GM19328 (cell line): ENCODE measurements around the gene RRP36.
"Not testable (repeated sequence)": the region's sequence is repeated elsewhere in the genome, so short reads cannot be mapped to it uniquely, and the experiment has no call there.

Experiments
- ATAC-seq: cut with Tn5 transposase; IDR thresholded peaks from one replicate; pipeline ENCODE4 v1.9.1; 2021; ENCODE audit warnings: mild to moderate bottlenecking, moderate library complexity; ENCODE audit not compliant: unreplicated experiment

RRP36 gene

GRCh38 chr6:43036712-43037111, 15.3 kb downstream of the RRP36 start:
- ATAC-seq = no peak

DNA sequence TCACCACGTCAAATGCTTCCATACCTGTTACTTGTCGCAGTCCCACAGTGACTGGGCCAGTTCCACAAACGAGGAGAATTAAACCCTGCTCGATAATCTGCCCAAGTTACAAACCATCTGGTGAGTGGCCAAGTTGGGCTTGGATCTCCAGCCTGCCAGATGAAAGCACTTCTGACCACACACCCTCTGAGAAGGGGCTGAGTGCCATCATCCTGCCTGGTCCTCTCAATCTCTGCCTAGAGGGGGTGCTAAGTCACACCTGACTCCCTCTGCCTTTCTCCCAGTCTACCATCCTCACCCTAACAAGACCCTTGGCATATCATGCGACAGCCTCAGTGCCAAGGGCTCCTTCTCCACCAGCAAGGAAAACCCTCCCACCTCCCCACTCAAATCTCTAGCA, 15.8 kb downstream of the RRP36 start:
- no peak for ATAC-seq

- ATAC-seq = no peak
These were observed 16.3 kb downstream of the RRP36 start for GRCh38 chr6:43037706-43038105.

GRCh38 chr6:43038727-43039126, 17.3 kb downstream of the RRP36 start:
- ATAC-seq = no peak

DNA sequence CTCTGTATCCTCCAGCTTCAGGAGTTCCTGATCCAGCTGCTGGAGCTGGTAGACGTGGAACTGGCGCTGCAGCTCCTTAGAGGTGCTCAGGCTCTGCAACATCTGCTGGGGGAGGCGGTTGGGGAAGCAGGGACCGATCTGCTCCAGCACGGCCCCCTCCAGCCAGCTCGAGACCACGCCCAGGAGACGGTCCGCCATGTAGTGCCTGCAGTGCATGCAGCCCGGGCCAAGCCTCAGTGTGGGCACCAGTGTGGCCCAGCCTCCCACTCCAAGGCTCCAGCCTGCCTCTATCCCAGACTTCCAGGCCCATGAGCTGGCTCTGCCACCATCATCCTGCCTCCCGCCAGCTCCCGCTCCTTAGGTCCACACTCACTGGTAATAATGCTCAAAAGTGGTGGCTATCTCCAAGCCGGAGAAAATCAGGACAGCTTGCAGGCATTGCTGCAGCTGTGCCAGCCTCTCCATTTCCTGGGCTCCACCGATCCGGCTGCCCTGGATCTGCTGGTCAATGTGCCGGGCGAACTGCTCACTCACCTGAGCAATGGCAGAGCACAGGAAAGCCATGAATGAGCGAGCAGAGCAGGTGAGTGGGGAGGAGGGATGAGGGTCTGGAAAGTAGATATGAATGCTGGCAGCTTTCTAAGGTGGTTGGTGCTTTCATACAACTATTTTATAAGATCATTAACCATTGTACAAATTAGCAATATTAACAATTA, 19.3 kb downstream of the RRP36 start:
- ATAC-seq = no peak

DNA sequence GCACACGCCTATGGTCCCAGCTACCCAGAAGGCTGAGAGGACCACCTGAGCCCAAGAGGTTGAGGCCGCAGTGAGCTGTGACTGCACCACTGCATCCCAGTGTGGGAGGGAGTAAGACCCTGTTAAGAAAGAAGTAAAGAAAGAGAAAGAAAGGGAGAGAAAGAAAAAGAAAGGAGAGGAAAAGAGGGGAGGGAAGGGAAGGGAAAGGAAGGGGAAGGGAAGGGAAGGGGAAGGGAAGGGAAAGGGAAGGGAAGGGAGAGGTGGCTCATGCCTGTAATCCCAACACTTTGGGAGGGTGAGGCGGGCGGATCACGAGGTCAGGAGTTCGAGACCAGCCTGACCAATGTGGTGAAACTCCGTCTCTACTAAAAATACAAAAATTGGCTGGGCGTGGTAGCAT, 20.1 kb downstream of the RRP36 start:
- ATAC-seq = not testable (repeated sequence)

GRCh38 chr6:43043310-43043709, 21.9 kb downstream of the RRP36 start:
- ATAC-seq = no peak

DNA sequence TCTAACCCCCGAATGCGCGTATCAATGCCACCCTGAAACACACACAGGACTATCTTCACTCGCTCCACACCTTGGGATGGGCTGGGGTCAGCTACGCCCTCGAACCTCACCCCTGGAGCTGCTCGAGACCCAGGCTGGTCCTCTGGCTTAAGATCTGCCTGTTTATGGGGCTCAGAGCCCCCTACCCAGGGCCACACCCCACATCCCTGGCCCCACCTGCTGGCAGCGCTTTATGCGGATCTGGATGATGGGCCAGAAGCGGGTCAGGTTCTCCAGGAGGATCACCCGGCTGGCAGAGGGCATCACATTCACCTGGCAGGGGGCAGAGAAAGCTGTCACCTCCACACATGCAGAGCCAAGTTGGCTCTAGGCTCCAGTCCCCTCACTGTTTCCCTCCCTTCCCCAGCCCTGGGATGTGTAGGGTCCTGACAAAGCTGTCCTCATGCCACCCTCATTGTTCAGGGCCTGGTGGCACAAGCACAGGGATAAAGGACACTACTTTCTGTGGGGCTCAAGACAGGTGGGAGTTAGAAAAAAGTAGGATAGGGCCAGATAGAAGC, 24.0 kb downstream of the RRP36 start:
- ATAC-seq = no peak

DNA sequence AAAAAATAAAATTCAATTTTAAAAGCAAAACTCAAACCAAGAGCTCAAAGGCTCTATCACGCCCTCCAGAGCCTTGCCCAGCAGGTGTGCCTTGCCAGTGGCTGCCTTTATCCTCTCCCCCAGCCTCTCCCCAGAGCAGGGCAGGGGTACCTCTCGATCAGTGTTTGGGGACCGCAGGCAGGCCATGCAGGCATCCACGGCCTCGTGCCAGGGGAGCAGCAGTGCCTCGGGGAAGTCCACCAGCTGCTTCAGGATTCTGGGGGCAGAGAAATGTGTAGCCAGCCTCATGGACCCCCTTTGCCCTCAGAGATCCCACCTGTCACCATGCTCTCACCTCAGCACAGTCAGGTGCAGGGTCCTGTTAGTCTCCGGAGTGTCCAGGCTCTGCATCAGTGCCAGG, 26.6 kb downstream of the RRP36 start:
- ATAC-seq = no peak

DNA sequence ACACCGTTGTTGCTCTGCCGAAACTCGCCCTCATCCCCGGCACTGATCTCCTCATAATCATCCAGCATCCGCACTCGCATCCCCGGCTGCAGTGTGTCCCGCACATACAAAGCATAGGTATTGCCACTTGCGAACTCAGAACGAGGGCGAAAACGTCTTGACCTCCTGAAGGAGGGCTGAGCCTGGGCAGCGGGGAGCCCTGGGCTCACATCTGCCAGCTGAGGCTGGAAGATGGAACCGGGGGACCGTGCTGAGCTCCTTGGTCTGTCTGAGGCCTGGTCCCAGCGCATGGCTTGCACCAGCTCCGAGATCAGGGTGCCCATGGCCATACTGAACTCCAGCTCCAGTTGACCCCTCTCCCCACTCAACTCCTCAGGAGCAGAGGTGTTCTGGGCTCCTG, 29.6 kb downstream of the RRP36 start:
- no peak for ATAC-seq

DNA sequence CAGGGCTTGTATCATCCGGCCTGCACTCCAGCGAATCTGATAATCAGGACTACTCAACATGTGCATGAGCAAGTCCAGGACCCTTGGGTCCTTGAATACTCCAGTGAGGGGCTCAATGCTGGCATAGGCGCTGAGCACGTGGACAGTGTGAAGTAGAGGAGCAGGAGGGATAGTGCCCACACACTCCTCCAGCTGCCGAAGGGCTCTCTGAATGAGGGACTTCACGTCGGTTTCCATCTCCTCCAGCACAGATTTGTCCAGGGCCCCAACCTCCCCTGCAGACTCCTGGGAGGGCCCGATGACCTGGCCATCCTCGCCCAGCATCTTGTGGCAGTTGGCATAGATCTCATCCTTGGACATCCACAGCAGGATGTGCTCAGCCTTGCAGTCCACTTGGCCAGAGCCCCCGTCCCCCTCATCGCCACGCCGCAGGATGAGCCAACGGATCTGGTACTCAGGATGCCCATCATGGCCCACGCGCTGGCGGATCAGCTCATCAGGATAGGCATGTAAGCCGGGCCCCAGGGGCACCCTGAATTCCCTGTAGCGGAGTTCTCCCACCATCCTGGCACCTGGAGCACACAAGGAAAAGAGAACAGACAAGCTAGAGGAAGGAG, 30.9 kb downstream of the RRP36 start:
- no peak for ATAC-seq

- ATAC-seq = no peak
These were observed 31.6 kb downstream of the RRP36 start for GRCh38 chr6:43052842-43053544.

DNA sequence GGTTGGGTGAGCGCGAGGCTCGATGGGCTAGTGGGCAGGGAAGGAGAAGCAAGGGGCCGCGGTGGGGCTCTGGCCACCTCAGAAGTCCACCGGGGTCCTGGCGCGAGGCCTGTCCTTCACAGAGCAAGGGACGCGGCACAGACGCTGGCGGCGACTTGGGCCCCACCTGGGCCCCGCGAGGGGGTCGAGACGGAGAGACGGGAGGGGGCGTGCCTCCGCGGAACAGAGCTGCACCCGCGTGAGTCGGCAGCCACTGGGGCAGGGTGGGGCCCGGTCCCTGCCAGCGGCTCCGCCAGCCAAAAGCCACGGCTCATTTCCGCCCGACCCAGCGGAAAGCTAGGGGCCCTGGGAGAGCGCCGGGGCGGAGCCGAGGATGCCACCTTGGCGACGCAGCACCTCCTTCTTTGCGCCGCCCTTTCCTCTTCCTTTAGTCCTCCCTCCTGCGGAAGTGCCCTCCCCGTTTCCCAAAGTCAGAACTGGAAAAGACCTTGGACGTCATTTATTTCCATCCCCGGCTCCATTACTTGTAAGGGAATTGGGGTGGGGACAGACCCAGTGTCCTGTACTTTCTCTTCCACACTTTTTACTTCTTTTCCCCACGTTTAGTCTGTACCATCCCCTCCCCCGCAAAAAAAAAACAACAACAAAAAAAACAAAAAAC, 32.3 kb downstream of the RRP36 start, which contains the start of gene CUL7:
Gene CUL7 (minus strand): TSS at position 307 of the 661 bp plus-strand sequence. CDS start 1,063 bp downstream, outside the sequence.
- peak; percentile 91 for ATAC-seq

- ATAC-seq = no peak
These were observed 33.0 kb downstream of the RRP36 start for GRCh38 chr6:43054206-43054943.

DNA sequence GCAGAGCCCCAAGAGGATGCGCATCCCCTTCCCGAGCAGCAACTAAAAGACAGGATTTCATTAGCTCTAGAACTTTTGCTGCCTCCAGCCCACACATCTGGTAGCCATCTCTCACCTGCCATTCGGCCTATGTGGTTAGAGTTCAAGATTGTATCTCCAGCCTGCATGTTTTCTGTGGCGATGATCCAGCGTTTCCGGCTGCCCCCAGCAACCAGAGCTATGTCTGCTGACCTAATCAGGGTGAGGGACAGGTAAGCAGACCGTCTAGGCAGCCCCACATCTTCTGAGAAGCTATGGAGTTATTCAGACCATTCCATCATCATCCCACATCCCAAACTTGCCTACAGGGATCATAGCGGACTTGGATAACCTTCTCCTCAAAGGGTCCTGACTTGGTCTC, 34.5 kb downstream of the RRP36 start:
- no peak for ATAC-seq

DNA sequence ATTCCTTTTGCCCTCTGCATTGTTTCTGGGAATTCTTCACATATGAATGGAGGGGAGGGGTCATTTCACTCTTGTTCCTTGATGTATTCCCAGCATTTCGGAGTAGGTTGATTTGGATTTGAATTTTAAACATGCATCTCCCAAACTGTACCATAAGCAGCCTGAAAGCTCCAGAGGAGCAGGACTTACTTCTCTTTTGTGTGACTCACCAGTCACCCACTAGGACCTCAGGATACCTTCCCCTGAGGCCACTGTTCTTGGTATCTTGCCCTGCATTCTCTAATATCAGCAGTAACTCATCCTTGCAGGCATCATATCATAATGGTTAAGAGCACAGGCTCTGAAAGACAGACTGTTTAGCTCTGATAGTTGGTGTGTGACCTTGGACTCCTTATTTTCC, 37.1 kb downstream of the RRP36 start:
- ATAC-seq = no peak

DNA sequence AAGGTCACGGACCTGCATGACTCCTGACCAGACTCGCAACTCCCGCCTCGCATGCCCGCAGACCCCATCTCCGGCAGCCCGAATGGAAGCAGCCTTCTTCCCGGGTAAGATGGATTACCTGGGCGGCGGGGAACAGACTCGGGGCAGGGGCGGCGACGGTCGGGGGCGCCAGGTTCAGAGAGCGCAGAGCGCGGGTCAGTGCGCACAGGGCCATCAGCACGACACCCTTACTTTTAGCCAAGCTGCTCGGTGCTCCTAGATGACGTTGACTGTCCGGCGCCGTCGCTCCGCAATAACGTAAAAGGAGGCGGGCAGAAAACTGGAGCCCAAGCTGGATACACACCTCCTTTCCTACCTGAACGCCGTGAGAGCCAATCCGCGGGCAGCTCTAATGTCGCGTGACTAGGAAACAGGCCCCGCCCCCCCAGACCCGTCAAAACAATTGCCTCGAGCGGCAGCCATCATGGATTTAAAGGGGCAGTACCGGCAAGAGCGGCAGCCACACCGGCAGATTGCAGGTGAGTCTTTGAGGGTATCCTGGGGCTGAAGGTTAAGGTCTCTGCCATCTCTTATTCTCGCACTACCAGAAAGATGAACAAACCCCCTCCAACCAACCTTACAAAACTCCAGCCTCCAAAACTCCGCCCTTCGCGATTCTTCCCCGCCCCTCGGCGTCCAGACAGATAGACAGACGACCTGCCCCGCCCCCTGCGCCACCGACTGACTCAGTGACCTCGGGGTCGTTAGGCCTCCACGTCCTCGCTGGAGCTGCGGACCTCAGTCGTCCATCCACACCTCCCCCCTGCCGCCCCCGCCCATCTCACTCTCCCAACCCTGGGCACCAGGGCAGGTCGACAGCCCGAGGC, 38.0 kb downstream of the RRP36 start, which contains the start of the genes KLC4 and MRPL2:
Gene KLC4 (plus strand): TSS at position 464 of the 866 bp plus-strand sequence. CDS start 1,705 bp downstream, outside the sequence.
Gene MRPL2 (minus strand): TSS at position 267 of the 866 bp plus-strand sequence. CDS start 53 bp downstream, at position 214.
- ATAC-seq = peak; percentile 94

- no peak for ATAC-seq
These were observed 38.8 kb downstream of the RRP36 start for GRCh38 chr6:43060034-43060754.
